ENCODE data around the gene CCNI. TPM values are rescaled to one million over a fixed set of nuclear protein-coding genes. Genes with fewer than 3 reads are reported as not detected.
A peak's percentile ranks its signal among the peaks of the same experiment; 100 is the strongest.
"Not testable (repeated sequence)": the region's sequence is repeated elsewhere in the genome, so short reads cannot be mapped to it uniquely, and the experiment has no call there.

The CCNI gene
- total RNA-seq, 1 donor from 2014 or later, result 221 TPM

DNA sequence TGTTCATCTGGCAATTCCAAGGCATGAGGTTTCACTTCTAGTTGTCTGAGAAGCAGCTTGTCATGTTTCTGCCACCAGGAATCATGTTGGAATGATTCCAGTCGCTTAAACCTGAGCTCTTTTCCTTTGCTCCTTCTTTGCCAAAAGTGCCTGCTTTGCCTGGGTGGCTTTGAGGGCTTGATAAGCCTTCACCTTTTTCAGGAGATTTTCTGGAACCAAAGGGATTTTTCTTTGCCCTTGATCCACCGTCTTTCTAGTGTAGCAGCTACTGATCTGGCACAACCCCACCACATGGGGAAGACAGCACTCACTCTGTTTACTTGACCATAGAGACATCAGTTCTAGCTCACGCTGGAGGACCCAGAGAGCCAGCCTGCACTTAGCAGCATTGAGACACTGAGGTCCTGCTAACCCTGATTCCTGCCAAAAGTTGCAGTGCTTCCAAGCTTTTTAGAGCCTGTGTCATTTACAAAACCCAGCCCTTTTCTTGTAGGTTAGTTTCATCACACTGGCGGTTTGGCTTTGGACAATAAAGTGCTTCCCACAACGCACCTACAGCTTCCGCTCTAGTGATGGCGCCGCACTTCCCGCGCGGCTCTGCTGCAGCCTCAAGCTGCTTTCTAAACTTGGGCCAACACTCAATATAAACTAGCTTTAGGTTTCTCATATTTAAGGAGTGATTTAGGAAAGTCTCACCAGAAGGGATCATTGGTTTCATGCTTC lies 7.3 kb upstream of the CCNI start:
- DNase-seq (ENCODE audit: low spot score), result no peak

DNA sequence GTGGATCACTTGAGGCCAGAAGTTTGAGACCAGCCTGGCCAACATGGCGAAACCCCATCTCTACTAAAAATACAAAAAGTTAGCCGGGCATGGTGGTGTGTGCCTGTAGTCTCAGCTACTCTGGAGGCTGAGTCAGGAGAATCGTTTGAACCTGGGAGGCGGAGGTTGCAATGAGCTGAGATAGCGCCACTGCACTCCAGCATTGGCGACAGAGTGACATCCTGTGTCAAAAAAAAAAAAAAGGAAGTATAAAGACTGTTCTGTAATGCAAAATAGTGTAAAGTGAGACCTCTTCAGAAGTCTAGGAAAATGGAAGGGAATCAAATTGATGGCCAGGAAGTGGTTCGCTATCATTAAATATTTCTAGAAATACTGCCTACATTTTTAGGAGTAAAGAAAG lies 5.0 kb upstream of the CCNI start:
- not testable (repeated sequence) for DNase-seq (ENCODE audit: low spot score)

DNA sequence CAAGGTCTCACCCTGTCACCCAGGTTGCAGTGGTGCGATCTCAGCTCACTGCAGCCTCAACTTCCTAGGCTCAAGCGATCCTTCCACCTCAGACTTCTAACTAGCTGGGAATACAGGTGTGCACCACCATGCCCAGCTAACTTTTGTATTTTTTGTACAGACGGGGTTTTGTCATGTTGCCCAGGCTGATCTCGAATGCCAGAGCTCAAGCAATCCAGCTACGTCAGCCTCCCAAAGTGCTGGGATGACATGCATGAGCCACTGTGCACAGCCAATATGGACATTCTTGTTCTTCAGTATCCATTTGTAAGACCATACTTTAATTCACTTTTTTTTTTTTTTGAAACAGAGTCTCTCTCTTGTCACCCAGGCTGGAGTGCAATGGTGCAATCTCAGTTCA lies 3.5 kb upstream of the CCNI start:
- no peak for DNase-seq (ENCODE audit: low spot score)

DNA sequence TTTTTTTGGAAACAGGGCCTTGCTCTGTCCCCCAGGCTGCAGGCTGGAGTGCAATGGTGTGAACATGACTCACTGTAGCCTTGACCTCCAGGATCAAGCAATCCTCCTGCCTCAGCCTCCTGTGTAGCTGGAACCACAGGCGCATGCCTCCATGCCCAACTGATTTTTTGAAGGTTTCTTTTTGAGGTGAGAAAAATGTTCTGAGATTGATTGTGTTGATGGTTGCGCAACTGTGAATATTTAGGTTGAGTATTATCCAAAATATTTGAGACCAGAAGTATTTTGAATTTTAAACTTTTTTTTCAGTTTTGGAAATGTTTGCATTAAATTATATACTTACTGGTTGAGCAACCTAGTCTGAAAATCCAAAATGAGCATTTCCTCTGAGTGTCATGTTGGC lies 2.6 kb upstream of the CCNI start:
- no peak for DNase-seq (ENCODE audit: low spot score)

DNA sequence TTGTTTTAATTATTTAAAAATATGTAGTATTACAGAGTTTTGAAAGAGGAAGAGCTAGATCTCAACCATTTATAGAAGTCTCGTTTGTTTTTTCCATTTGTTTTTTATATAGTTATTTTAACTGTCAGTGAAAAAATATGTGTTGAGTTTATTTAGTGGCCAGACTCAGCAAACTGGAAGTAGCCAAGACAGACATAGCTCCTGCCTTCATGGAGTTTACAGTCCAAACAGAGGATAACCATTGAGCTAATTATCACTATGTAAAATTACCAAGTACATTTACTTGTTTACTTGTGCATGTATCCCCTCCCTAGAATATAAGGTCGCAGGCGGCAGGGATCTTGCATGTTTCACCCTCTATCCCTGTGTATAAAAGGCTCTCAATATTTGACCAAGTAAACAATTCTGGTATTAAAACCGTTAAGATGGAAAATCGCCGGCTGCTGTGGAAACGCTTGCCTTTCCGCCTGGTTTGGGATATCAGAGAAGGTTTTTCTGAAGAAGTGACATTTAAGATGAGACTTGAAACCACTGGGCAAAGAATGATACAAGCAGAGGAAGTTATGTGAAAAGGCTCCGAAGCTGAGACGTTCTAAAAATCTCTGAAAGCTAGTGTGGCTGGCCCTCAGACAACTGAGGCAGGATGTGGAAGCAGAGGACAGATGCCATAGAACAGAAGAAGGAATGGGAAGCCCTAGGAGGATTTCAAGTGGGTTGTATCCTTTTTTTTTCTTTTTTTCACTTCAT lies 1.3 kb upstream of the CCNI start:
- DNase-seq (ENCODE audit: low spot score), result no peak

DNA sequence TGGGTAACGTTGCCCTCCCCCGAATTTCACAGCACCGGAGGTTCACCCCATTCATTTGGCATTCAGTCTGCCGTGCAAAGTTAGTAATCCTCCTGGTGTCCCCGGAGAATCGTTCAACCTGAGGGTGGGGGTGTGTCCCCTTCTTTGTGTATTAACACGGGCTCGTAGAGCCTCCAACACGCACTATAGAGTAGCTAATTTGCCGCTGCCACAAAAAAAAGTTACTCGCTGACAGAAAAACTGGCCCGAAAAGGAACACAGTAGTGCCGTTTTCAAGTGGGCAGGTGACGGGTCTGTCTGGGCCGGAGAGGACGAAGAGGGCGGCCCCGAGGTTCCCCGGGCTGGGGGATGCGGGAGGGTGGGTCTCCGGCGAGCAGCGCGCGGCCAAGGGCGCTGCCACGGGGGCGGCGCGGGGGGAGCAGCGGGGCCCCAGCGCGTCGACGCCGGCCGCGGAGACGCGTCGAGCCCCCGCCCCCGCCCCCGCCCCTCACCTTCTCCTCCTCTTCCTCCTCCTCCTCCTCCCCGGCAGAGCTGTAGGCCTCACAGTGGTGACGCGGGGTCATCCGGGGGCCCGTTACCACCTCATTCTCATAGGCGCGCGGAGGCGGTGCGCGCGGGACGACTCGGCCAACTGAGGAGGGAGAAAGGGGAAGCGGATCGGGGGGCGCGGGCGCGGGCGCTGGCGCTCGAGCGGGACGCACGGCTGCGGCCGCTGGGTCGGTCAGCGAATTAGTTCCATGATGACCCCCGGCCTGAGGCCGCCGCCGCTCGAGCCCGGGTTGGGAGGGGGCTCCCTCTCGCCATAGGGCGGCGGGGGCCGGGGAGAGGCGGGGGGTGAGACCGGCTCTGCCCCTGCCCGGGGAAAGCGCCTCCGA lies 571 bp downstream of the CCNI start:
- peak; percentile 93 for DNase-seq (ENCODE audit: low spot score)

DNA sequence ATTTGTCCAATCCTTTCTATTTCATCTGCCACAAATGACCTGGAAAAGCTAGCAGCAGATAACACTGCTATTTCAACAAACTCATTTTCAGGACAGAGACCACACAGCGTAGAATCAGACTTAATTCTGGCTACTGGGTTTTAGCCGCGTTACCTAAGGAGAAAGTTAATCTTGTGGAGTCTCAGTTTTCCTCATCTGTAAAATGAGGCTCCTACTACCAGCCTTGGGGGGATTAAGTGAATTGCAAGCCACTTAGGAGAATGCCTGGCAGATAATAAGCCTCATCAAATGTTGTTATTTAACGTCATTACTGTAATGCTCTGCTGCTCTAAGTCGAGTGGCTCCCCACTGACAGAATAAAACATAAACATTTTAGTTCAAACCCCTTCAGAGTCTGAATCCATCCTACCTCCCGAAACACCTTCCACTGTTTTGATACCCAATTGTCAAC lies 1.4 kb downstream of the CCNI start:
- no peak for DNase-seq (ENCODE audit: low spot score)

DNA sequence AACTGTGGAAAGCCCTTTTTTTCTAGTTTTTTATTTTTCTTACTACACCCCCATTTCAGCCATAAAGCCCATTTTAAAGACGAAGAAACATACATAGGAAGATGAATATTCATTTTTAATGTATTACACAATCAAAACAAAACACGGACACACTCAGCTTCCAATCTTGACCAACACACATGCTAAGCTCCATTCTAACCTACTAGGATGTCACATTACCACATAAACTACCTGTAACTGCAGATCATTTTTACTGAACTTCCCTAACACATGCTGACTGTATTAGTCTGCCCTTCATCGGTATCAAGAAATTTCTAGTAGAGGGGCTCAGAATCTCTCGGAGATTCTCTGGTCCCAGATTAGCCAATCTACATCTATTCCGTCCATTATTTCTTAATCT lies 1.8 kb downstream of the CCNI start:
- no peak for DNase-seq (ENCODE audit: low spot score)

DNA sequence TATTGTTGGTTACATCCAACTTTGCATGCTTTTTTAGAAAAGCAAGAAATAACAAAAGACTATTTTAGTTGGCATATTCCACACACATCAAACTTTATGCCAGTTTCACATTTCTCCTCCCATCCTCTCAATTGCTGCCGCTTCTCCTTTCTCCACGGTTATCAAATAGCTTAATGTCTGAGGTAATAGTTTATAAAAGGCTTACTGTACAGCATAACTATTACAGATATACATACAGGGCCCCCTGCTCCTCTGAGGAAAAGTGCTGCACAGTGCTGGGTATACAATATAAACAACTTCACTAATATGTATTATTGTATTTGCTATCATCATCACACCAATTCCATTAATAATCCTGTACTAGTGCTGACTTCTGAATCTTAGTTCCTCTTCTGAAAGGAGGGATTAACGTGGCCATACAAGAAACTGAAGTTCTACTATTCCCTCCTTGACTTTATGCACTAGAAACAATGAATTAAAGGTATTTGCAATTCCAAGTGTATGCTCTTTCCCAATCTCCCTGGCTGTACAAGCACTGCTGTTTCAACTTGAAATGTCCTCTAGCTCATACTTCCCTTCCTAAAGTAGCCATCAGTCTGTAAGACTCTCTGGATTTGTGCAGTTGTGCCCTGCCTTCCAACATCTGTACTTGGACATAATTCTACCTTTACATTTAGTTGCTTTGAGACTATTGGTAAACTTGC lies 2.5 kb downstream of the CCNI start:
- no peak for DNase-seq (ENCODE audit: low spot score)

DNA sequence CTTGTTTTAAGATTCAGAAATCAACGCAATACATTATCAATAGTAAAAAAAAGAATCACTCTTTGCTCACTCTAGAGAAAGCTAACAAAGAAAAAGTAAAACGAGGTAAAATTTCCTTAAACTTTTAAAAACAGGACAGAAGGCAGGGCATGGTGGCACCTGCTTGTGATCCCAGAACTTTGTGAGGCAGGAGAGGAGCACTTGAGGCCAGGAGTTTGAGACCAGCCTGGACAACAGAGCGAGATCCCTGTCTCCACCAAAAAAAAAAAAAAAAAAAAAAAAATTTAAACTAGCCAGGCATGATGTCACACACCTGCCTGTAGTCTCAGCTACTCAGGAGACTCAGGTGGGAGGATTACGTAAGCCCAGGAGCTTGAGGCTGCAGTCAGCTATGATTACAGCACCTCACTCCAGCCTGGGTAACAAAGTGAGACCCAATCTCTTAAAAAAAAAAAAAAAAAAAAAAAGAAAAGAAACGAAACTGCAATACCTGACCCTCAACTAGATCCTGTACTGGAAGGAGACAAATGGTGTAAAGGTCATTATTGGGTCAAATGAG lies 3.5 kb downstream of the CCNI start:
- no peak for DNase-seq (ENCODE audit: low spot score)

DNA sequence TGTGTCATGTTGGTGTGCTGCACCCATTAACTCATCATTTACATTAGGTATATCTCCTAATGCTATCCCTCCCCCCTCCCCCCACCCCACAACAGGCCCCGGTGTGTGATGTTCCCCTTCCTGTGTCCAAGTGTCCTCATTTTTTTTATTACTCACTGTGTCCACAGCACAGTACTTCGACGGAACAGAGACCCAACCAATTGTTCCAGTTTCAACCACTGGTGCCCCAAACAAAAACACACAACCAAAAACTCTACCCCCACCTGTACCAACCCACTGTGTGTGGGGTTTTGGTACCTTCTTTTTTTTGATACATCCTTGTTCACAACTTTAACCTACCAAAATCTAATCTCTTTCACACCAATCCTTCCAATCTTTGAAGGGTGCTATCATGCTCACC lies 6.3 kb downstream of the CCNI start:
- not testable (repeated sequence) for DNase-seq (ENCODE audit: low spot score)

DNA sequence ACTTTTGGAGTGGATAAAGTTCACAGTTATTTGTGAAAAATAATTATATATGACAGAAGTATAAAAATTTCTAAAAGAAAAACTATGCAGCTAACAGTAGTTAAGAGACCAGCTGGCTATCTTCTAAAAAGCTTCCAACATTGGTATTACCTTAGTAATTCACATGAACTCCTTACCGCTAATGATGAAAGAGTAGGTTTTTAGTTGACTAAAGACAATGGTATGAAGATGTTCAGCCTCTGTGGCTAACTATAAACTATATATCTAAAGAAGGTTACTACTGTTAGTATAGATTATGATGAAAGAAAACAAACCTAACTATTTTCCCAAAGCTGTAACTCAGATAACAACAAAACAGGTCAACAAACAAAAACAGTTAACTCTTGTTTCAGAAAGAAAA lies 10.4 kb downstream of the CCNI start:
- no peak for DNase-seq (ENCODE audit: low spot score)

DNA sequence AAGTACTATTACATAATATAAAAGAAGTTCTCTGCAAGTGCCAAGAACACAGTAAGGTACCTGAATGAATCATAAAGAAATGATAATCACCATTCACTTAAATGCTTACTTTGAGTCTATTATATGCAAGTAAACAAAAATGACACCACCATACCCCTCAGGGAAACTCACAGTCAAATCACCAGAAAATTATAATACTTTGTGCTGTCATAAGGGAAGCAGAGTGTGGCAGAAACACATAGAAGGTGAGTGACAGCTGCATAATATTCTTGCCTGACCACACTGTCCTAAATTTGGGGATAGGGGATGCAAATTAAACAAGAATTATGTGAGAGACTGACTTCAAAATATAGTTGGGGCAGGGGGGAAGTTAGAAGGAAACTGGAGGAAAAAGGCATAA lies 12.9 kb downstream of the CCNI start:
- DNase-seq (ENCODE audit: low spot score), result no peak

DNA sequence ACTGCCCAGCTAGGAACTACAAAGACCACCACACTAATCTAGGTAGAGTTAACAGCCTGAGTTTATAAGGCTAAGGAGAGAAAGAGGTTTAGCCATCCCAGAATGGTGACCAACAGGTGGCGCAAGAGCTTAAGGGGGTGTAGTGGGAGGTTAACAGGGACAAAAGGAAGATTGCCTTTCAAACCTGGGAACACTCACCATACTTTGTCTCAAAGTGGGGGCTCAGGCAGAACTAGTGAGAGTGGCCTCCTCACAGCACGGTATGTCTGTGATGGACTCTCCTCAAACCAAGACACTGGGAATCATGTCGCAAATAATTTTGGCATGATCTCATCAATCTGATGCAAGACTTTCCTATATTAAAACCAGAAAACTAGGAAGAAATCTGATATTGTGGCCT lies 23.4 kb downstream of the CCNI start:
- DNase-seq (ENCODE audit: low spot score), result no peak

DNA sequence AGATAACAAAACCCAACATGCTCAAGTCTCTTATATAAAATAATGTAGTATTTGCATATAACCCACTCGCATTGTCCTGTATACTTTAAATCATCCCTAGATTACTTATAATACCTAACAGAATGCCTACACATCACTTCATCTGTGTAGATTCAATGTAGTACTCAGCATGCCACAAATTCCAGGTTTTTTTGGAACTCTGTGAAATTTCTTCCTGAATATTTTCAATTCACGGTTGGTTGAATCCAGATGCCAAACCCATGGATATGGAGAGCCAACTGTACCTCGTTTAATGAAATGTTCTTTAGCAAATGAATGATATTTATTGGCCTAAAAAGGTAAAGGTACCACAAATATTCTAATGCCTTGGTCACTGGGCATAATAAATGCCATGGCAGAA lies 24.8 kb downstream of the CCNI start:
- no peak for DNase-seq (ENCODE audit: low spot score)

DNA sequence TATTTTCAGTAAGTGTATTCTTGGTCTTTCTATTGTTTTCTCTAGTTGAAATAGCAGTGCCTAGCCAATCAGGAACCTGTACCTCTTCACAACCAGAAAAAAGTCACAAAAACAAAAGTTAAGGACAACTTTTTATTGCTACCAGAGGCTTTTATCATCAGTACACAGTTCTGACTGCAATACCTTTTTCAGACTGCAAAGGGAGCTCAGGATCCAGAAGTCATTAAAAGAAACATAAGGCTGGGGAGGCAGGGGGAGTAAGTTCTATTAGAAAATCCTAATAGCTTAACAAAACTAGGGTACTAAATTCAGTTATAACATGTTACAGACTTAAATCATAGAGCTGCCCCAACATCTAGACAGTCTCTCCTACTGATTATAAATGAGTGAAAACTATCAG lies 28.8 kb downstream of the CCNI start:
- DNase-seq (ENCODE audit: low spot score), result no peak

DNA sequence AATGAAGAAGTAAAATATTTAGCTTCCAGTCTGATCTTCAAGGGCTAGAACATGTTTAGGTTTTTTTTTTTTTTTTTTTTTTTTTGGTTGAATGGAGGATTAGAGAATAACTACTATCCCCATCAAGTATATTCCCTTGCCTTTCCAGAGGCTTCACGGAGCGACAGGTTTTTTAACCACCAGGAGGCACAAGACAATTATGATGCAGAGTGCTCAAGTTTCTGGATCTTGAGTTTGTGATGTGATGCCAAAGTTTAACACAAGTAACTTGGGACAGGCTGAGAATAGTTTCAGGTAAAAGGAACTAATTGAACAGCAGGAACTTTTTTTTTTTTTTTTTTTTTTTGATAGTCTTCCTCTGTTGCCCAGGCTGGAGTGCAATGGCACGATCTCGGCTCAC lies 30.3 kb downstream of the CCNI start:
- no peak for DNase-seq (ENCODE audit: low spot score)

DNA sequence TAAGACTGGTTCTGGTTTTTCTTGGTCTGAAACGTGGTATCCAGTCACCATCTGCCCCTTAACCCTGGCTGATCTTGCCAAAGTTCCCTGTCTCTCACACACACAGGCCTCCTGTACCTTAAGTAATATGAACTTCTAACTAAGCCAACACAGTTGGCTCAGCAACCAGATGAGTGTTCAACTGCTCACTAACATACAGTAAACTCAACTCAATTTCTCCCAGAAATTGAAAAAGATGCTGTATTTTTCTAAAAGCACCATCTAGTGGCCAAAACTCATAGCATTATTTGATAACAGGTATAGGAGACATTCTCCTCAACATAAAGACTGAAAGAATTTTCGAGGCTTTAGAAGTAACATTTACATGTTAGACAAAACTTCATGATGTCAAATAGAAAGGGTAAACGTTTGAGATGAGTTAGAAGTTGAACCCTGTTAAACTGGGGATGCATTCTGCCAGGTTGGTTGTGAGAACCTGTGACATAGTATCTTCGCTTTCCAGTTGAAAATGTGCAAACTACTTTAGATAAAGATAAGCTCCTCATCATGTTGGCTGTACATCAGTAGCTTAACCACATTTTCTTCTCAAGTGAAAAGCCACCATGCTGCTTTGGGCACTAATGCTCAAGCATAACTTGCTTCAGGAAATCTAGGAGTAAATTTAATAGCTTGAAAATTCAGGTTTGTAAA lies 31.2 kb downstream of the CCNI start:
- DNase-seq (ENCODE audit: low spot score), result no peak

DNA sequence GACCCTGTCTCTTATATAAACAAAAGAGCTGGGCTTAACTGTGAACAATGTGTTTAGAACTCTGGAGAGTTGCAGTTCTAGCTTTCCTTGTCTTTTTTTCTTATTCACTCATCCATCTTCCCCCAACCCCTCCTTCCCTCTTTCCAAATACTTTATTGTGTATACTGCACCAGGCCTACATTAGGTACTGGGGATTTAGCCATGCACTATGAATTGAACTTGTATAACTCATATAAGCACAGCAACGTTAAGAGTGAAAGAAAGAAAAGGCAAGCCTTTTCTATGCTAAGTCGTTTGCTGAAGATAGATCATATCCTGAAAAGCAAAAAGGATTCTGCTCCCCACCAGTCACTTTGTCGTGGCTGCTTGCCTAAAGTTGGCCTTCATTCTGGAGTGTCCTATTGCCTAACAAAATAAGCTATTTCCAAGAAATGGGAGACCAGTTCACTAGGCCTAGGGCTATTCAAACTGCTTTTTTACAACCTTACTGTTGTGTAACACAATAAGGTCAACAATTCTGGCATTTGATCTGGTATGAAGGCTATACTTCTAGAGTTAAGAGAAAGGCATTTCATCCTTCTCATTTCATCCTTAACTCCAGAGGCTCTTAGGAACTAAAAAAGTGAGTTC lies 32.2 kb downstream of the CCNI start:
- DNase-seq (ENCODE audit: low spot score), result no peak
